Cardiac fibroblast (primary cell): ENCODE data around the gene MEF2C.

ENCODE experiments used
- DNase-seq, 2 donors: peaks; one replicate each; pipeline versions ENCODE4 v3.0.0 to v3.0.0-alpha.2; 2010; ENCODE audit warnings: low read depth in 2 of 2
- H3K4me3 ChIP-seq, 2 donors: replicated peaks in 1 of 2; 1 replicate in 1 of 2; 2 replicates in 1 of 2; pipeline ENCODE4 v1.5.1; 2011; ENCODE audit warnings: low read depth in 2 of 2, low read length in 2 of 2, mild to moderate bottlenecking in 2 of 2, moderate library complexity in 1 of 2
- TF ChIP-seq, protein P1 (sequence below): IDR thresholded peaks from one replicate; pipeline ENCODE4 v1.5.1; 2011; ENCODE audit warnings: low read depth, mild to moderate bottlenecking, low read length, inconsistent platforms

Gene MEF2C

DNA sequence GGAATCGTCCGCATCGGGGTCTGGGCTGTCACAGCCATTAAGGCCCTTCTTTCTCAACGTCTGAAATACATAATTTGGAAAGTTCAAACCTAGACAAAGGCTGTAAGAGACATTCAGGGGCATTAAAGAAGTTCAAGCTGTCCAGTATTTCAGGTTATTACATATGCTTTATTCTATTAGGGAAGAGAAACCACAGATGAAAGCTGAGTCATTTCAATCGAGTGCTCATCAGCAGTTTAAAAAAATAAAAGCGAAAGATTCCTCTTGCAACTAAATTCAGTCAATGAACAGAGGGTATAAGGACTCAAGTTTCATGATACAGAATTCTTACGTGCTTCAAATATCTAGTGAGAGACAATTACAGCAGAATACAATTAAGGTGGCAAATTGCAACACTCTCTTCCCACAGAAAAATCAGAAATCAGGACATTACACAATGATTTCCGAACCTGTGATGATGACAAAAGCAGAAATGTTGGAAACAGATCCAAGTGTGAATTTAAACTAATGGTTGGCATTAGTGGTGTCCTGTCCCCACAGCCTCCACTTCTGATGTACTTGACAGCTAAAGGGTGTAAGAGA is 121.6 kb downstream of the MEF2C start:
- DNase-seq: peak; percentile 8 to 55
- TF ChIP-seq, protein P1, sequence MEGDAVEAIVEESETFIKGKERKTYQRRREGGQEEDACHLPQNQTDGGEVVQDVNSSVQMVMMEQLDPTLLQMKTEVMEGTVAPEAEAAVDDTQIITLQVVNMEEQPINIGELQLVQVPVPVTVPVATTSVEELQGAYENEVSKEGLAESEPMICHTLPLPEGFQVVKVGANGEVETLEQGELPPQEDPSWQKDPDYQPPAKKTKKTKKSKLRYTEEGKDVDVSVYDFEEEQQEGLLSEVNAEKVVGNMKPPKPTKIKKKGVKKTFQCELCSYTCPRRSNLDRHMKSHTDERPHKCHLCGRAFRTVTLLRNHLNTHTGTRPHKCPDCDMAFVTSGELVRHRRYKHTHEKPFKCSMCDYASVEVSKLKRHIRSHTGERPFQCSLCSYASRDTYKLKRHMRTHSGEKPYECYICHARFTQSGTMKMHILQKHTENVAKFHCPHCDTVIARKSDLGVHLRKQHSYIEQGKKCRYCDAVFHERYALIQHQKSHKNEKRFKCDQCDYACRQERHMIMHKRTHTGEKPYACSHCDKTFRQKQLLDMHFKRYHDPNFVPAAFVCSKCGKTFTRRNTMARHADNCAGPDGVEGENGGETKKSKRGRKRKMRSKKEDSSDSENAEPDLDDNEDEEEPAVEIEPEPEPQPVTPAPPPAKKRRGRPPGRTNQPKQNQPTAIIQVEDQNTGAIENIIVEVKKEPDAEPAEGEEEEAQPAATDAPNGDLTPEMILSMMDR: no peak
- H3K4me3 ChIP-seq: no peak overlapping the region

GRCh38 chr5:88760527-88760926 is 122.5 kb downstream of the MEF2C start:
- TF ChIP-seq, protein P1: no peak

GRCh38 chr5:88758591-88758990 is 124.4 kb downstream of the MEF2C start:
- no peak for DNase-seq
- H3K4me3 ChIP-seq: no peak overlapping the region
- TF ChIP-seq, protein P1: no peak

More at GRCh38 chr5:88760527-88760926, 122.5 kb downstream of the MEF2C start:
- no peak overlapping the region for H3K4me3 ChIP-seq
- DNase-seq: no peak

DNA sequence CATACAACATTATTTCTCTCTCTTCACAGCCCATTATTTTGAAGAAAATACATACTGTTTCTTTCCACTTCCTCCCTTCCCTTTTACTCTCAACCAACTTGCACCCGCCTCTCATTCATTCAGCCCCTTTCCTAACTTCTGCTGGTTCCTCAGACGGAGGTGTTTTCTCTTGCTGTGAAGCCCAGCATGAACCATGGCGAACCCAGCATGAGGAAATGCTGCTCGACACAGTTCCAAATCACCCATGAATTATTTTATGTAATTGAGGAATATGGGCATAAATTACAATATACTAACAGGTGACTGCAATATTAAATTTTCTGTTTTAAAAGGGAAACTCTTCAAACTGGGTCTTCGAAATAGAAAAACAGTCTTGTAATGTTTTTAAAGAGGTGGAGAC is 124.8 kb downstream of the MEF2C start:
- H3K4me3 ChIP-seq: no peak overlapping the region
- TF ChIP-seq, protein P1: no peak
- DNase-seq: no peak

GRCh38 chr5:88756953-88757352 is 126.0 kb downstream of the MEF2C start:
- TF ChIP-seq, protein P1: no peak
- no peak for DNase-seq
- no peak overlapping the region for H3K4me3 ChIP-seq

DNA sequence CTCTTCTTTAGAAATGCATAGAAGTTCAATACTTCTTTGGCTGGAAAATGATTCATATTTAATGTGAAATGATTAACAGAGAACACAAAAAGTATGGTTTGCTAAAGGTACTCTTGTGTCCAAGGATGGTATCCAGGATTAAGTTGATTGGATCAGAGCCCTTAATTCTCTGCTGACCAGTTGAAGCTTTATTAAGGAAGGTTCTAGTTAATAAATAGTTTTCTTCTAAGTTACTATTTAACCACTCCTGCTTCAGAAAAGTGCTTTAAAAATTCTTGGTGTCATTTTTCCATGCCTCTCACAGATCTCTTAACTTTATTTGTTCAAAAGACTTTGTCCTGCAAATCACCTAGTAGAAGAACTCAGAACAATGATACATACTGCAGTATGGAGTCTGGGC is 134.3 kb downstream of the MEF2C start:
- TF ChIP-seq, protein P1: no peak
- DNase-seq: no peak
- H3K4me3 ChIP-seq: no peak overlapping the region

DNA sequence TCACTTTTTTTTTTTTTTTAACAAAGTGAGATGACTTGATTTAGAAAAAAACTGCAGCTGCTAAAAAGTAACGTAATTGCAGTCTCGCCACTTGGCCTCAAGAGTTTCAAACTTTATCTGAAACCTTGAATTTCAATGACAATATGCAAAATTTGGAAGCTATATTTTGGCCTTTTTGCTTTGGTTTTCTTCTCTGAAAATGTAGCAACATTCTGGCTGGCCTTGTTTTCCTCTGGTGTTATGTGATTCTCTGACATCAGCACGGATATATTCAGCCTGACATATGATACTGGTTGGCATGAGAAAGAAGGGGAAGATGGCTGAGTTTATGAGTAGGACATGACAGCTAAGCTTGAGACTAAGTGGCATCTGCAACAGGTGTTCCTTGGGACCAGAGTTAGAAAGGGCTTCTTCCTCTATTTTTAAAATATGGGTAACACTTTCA is 136.5 kb downstream of the MEF2C start:
- no peak overlapping the region for H3K4me3 ChIP-seq
- no peak for DNase-seq
- TF ChIP-seq, protein P1: no peak
